K562 (cell line): ENCODE data around the gene ADD3. TPM values are rescaled to one million over a fixed set of nuclear protein-coding genes. Genes with fewer than 3 reads are reported as not detected.

Source experiments
- ATAC-seq: fragments of 200-7000 bp; cut with Tn5 transposase; 3 replicates; pipeline ENCODE4 v1.9.1; 2020; ENCODE audit warnings: moderate library complexity
- BruUV-seq: library from RNA; stranded (reverse); fragments of 400-500 nt; replicated peaks from 2 replicates; lab custom pipeline; 2021; lab: Mats Ljungman, UMichigan
- CTCF ChIA-PET: fragments of 300-600 bp; formaldehyde crosslinking; extraction: SDS; loops from one replicate; lab custom pipeline; 2021; ENCODE audit warnings: low intra/inter-chr PET ratio; lab: Yijun Ruan, JAX
- POLR2A ChIA-PET: fragments of 300-600, 350-650 bp; sonication (Branson Sonifier 250); formaldehyde crosslinking; extraction: SDS; loops from one replicate; lab custom pipeline; 2021; ENCODE audit warnings: antibody characterized with exemption, inconsistent platforms; lab: Yijun Ruan, JAX
- DNase-seq, 4 experiments: peaks; one replicate each; pipeline versions ENCODE4 v3.0.0 to v3.0.0-alpha.2; 2011 to 2018; ENCODE audit warnings: low spot score in 3 of 4, mixed read lengths in 3 of 4; ENCODE audit errors: extremely low read depth in 1 of 4
- FAIRE-seq: peaks from 2 replicates; lab custom pipeline; 2011; peaks lifted over from hg19 to GRCh38; lab: Jason Lieb, UNC
- H2AFZ ChIP-seq: 2 replicates; pipeline ENCODE4 v1.6.0; 2011; ENCODE audit warnings: low read depth, low read length, control low read depth, inconsistent platforms
- H3K27ac ChIP-seq: fragments of 200-600 bp; 3 replicates; pipeline ENCODE4 v1.8.0; 2011; ENCODE audit warnings: low read depth, mild to moderate bottlenecking, control low read depth, inconsistent platforms, low read length, moderate library complexity, mixed read lengths; ENCODE audit errors: extremely low read depth
- H3K27me3 ChIP-seq, 2 experiments: fragments of 300-600 bp in 1 of 2; 2 replicates in 1 of 2; 3 replicates in 1 of 2; pipeline versions ENCODE4 v1.6.0 to v1.8.0; 2011; ENCODE audit warnings: inconsistent platforms in 2 of 2, low read length in 2 of 2, mild to moderate bottlenecking in 1 of 2, mixed read lengths in 1 of 2, moderate library complexity in 1 of 2; ENCODE audit not compliant: control insufficient read depth in 2 of 2, insufficient read depth in 2 of 2
- H3K36me3 ChIP-seq: fragments of 300-600 bp; 3 replicates; pipeline ENCODE4 v1.8.0; 2011; ENCODE audit warnings: mild to moderate bottlenecking, low read length, inconsistent platforms; ENCODE audit not compliant: control insufficient read depth, insufficient read depth
- H3K4me1 ChIP-seq, 2 experiments: fragments of 200-600 bp in 1 of 2; replicated peaks in 1 of 2; 2 replicates in 1 of 2; 3 replicates in 1 of 2; pipeline versions ENCODE4 v1.5.1 to v1.8.0; 2011; ENCODE audit warnings: inconsistent platforms in 2 of 2, low read length in 2 of 2, mild to moderate bottlenecking in 1 of 2, mixed read lengths in 1 of 2, moderate library complexity in 1 of 2; ENCODE audit not compliant: control insufficient read depth in 2 of 2, insufficient read depth in 2 of 2
- H3K4me2 ChIP-seq: 2 replicates; pipeline ENCODE4 v1.6.1; 2011; ENCODE audit warnings: low read length, control low read depth, inconsistent platforms, mixed read lengths; ENCODE audit not compliant: insufficient read depth
- H3K4me3 ChIP-seq: fragments of 200-600 bp; sonication (generic), shearing (Covaris generic); 2 replicates; pipeline ENCODE4 v1.5.1; 2016; ENCODE audit warnings: control low read depth, inconsistent platforms
- H3K79me2 ChIP-seq: fragments of 200-600 bp; 3 replicates; pipeline ENCODE4 v1.8.0; 2011; ENCODE audit warnings: low read length, inconsistent platforms; ENCODE audit not compliant: control insufficient read depth, insufficient read depth
- H3K9ac ChIP-seq, 2 experiments: 2 replicates each; pipeline versions ENCODE4 v1.6.0 to v1.6.1; 2011; ENCODE audit warnings: low read depth in 2 of 2, low read length in 2 of 2, control low read depth in 1 of 2, inconsistent platforms in 1 of 2, mild to moderate bottlenecking in 1 of 2, mixed read lengths in 1 of 2; ENCODE audit not compliant: insufficient read depth in 1 of 2
- H3K9me1 ChIP-seq: one replicate; pipeline ENCODE4 v1.6.0; 2011; ENCODE audit warnings: inconsistent platforms, mild to moderate bottlenecking, low read length, moderate library complexity; ENCODE audit not compliant: control insufficient read depth, insufficient read depth
- H3K9me3 ChIP-seq: replicated peaks from 2 replicates; pipeline ENCODE4 v1.5.1; 2011; ENCODE audit warnings: low read depth, low read length, inconsistent platforms; ENCODE audit not compliant: control insufficient read depth, insufficient read depth
- H4K20me1 ChIP-seq: replicated peaks from 2 replicates; pipeline ENCODE4 v1.6.1; 2011; ENCODE audit warnings: low read length, inconsistent platforms, mixed read lengths; ENCODE audit not compliant: control insufficient read depth, insufficient read depth
- FOXJ2 ChIP-seq: fragments of 200-800 bp; sonication (Bioruptor generic); IDR thresholded peaks from 2 replicates; pipeline ENCODE4 v1.6.1; 2016; ENCODE audit warnings: missing genetic modification characterization, missing compliant biosample characterization
- FOXJ3 ChIP-seq: sonication (generic); formaldehyde crosslinking; IDR thresholded peaks from 2 replicates; pipeline ENCODE4 v1.4.0; 2020; ENCODE audit warnings: mild to moderate bottlenecking, missing genetic modification reagents
- SLC30A9 ChIP-seq: fragments of 250-450 bp; sonication (Bioruptor Pico); IDR thresholded peaks from 2 replicates; pipeline ENCODE4 v1.8.0; 2022; ENCODE audit warnings: mild to moderate bottlenecking, moderate library complexity
- STAG1 ChIP-seq: sonication (generic); formaldehyde crosslinking; IDR thresholded peaks from 2 replicates; pipeline ENCODE4 v1.5.0; 2020; ENCODE audit warnings: missing genetic modification reagents, borderline replicate concordance
- TBP ChIP-seq: optimal IDR thresholded peaks from 2 replicates; pipeline ENCODE3; 2011; ENCODE audit warnings: low read depth, low read length, improper control_type of control experiment
- ZNF143 ChIP-seq: sonication (generic); formaldehyde crosslinking; IDR thresholded peaks from 2 replicates; pipeline ENCODE4 v1.9.0; 2022; ENCODE audit warnings: mild to moderate bottlenecking, missing genetic modification reagents
- in situ Hi-C: fragments of 300-500 bp; cut with MboI; formaldehyde crosslinking; loops from 4 replicates; pipeline ENCODE4 v1.15.0; 2018; ENCODE audit warnings: inconsistent platforms, mixed read lengths
- intact Hi-C: fragments of 100-400 bp; cut with micrococcal nuclease; formaldehyde crosslinking; loops from 2 replicates; pipeline ENCODE4 v1.14.2; 2022
- polyA plus RNA-seq, 8 experiments: library from polyadenylated mRNA; depleted of rRNA in 4 of 8; stranded (reverse) in 5 of 8; unstranded in 3 of 8; fragments of >200 nt; fragmentation: Nextera tagmentation in 2 of 8; fragmentation: Illumina TruSeq in 1 of 8; extraction: Ambion mirVana in 2 of 8; extraction: Trizol in 1 of 8; gene quantifications; 2 replicates each; pipeline versions ENCODE4 v1.2.1 to v1.2.3, GENCODE V29; 2011 to 2014; ENCODE audit warnings: inconsistent platforms in 1 of 8, missing spikeins in 1 of 8
- total RNA-seq, 7 experiments: library from RNA; depleted of rRNA in 6 of 7; stranded (reverse); fragments of >200 nt in 6 of 7; fragmentation: Illumina TruSeq in 2 of 7; extraction: Trizol in 2 of 7; gene quantifications; 2 replicates each; pipeline versions ENCODE4 v1.2.1 to v1.2.3, GENCODE V29; 2011 to 2021; ENCODE audit warnings: low replicate concordance in 1 of 7
- TF ChIP-seq, protein P1 (sequence below): sonication (generic); formaldehyde crosslinking; IDR thresholded peaks from 2 replicates; pipeline ENCODE4 v1.8.1; 2022; ENCODE audit warnings: missing genetic modification reagents
- TF ChIP-seq, protein P2 (sequence below): fragments of 250-450 bp; sonication (Bioruptor Pico); IDR thresholded peaks from 2 replicates; pipeline ENCODE4 v1.5.1; 2021; ENCODE audit warnings: mild to moderate bottlenecking

The ADD3 gene
- total and polyA plus RNA-seq, 9 of the 15 experiments (the other 6 are each of a cell fraction or from before 2014, with no cell fraction given) = 13.2 to 125 (median 31.7) TPM

DNA sequence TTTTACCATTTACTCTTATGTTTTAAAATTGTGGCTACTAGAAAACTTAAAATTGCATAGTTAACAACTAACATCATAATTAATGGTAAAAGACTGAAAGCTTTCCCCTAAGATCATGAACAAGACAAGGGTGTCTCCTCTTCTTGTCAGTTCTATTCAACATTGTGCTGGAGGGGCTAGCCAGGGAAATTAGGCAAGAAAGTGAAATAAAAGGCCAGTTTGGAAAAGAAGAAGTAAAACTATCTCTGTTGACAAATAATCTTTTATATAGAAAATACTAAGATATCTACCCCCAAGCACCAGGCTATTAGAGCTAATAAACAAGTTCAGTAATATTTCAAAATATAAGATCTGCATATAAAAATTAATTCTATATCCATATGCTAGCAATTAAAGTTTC is 152.7 kb downstream of the ADD3 start:
- CTCF ChIA-PET = no interaction called here
- Histone ChIP-seq H4K20me1 (no peaks in the 10 kb centered on the region), H2AFZ (no peak overlapping the region), H3K4me1 (no peaks in the 10 kb centered on the region; a peak in 1 of 5 replicates), H3K4me3 (no peak overlapping the region), H3K9ac (no peak overlapping the region), H3K9me3 (no peaks in the 10 kb centered on the region), H3K9me1 (no peaks in the 10 kb centered on the region), H3K27ac (no peak overlapping the region), H3K4me2 (no peak overlapping the region)
- BruUV-seq = no TSS peak
- in situ Hi-C loops (no loop called here), intact Hi-C loops (no loop called here)
- FAIRE-seq = no peak
- TF ChIP-seq STAG1 (CRISPR knock-in tag) = no peak
- no peak for TF ChIP-seq FOXJ3 (CRISPR knock-in tag)
- TF ChIP-seq FOXJ2 = no peak
- TF ChIP-seq, protein P1, sequence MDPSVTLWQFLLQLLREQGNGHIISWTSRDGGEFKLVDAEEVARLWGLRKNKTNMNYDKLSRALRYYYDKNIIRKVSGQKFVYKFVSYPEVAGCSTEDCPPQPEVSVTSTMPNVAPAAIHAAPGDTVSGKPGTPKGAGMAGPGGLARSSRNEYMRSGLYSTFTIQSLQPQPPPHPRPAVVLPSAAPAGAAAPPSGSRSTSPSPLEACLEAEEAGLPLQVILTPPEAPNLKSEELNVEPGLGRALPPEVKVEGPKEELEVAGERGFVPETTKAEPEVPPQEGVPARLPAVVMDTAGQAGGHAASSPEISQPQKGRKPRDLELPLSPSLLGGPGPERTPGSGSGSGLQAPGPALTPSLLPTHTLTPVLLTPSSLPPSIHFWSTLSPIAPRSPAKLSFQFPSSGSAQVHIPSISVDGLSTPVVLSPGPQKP (CRISPR knock-in tag) = no peak
- TF ChIP-seq, protein P2, sequence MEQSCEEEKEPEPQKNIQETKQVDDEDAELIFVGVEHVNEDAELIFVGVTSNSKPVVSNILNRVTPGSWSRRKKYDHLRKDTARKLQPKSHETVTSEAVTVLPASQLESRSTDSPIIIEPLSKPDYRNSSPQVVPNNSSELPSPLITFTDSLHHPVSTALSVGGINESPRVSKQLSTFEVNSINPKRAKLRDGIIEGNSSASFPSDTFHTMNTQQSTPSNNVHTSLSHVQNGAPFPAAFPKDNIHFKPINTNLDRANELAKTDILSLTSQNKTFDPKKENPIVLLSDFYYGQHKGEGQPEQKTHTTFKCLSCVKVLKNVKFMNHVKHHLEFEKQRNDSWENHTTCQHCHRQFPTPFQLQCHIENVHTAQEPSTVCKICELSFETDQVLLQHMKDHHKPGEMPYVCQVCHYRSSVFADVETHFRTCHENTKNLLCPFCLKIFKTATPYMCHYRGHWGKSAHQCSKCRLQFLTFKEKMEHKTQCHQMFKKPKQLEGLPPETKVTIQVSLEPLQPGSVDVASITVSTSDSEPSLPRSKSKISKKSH (CRISPR knock-in tag) = no peak
- no peak for TF ChIP-seq ZNF143 (CRISPR knock-in tag)
- no peak for TF ChIP-seq TBP
- no peak for TF ChIP-seq SLC30A9
- TF ChIP-seq, all 486 proteins: peak for 0
- DNase-seq (no peak), ATAC-seq (no peak)
- Histone ChIP-seq H3K79me2 (no peaks in the 10 kb centered on the region), H3K36me3 (no peaks in the 10 kb centered on the region), H3K27me3 (peaks cover 0 to 17% of the 10 kb centered on the region in 2 experiments; a peak in 2 of 5 replicates)
- POLR2A ChIA-PET = no interaction called here
